Erythroblast (primary cell): ENCODE data around the gene LMAN2L.

Experiments
- DNase-seq, 2 experiments: peaks; one replicate each; lab custom pipeline; 2025; lab: John Stamatoyannopoulos, UW
- GATA1 ChIP-seq: IDR thresholded peaks from 2 replicates; pipeline ENCODE4 v1.6.1; 2011; ENCODE audit warnings: low read depth, mild to moderate bottlenecking, control low read depth, low read length, moderate library complexity
- POLR2A ChIP-seq: IDR thresholded peaks from 2 replicates; pipeline ENCODE4 v1.6.1; 2011; ENCODE audit warnings: mild to moderate bottlenecking, low read length

The LMAN2L gene

DNA sequence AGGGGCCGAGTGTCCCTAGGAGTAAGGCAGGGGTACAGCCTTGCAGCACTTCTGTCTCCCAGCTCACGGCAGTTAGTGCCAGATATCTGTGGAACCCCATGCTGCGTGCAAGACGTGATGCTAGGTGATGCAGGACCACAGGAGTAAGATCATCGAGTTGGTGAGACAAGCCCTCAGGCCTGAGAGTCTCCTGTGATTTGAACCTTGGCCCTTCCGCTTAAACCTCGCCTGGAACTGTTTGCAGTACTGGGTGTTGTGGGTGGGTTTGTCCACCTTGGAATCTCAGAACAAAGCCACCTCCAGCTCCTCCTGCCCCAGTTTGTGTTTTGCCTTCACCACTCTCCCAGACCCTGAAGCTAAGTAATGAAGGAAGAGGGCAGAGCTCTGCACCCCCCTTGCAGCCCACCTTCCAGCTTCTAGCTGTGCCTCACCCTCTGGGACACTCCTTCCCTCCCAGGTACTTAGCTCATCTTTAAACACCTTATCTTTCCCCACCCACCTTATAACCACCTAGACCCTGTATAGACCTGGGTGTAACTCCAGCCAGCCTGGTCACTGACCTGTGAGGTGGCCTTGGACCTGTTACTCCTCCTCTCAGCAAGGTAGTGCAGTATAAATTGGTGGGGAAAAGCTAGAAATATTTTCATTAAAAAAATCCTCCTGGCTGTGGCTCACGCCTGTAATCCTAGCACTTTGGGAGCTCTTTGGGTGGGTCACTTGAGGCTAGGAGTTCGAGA, 27.4 kb upstream of the LMAN2L start:
- TF ChIP-seq POLR2A (no peak), GATA1 (no peak)
- DNase-seq = no peak

DNA sequence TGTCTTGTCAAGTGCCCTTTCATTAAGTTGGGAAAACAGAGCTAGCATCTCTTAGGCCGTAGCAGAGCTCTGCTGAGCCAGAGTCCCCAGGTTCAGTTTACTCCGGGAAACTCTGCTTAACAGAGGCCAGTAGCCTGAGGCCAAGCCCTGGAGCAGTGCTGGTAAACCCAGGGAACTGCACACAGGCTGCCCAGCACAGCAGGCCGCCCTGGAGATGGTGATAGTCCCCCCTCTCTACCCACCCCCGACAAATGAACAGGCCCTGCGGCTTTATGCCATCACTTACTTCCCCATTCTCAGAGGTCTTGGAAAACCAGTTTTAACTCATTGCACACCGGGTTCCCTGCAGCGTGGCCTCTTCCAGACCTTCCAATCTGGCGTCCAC, 24.4 kb upstream of the LMAN2L start:
- DNase-seq = peak in 1 of 2 experiments; percentile 20
- TF ChIP-seq GATA1 (no peak), POLR2A (no peak)

DNA sequence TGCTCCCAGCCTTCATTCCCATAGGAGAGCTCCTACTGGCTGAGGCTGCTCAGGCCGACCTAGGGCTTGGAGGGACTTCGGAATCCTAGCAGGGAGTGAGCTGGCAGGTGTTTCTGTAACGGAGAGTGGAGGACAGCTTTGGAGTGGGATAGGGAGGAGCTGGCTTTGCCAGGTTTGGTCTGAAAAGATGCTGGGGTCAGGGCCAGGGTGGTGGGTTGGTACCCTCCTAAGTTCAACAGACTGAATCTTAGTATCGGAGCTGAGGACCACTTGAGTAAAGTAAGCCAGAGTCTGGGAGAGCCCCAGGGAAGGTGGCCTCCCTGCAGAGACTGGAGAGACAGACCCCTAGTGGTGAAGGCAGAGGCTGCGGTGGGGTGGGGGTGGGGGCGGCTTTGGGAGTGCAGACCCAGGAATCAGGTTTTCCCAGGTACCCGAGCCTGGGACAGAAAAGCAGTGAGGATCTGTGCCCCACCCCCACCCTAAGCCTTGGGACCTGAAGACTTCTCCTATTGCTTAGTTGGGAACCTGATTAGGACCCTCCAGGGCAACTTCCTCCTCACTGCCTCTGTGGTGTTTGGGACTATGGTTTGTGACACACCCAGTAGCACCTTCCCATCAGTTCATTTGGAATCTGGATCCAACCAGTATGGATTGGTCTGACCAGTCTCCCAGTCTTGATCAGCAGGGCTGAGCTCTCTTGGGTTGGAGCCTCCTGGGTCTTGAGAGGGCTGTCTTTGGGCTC, 23.8 kb upstream of the LMAN2L start:
- TF ChIP-seq POLR2A = no peak
- TF ChIP-seq GATA1 = no peak
- DNase-seq = peak; percentile 26 to 29

DNA sequence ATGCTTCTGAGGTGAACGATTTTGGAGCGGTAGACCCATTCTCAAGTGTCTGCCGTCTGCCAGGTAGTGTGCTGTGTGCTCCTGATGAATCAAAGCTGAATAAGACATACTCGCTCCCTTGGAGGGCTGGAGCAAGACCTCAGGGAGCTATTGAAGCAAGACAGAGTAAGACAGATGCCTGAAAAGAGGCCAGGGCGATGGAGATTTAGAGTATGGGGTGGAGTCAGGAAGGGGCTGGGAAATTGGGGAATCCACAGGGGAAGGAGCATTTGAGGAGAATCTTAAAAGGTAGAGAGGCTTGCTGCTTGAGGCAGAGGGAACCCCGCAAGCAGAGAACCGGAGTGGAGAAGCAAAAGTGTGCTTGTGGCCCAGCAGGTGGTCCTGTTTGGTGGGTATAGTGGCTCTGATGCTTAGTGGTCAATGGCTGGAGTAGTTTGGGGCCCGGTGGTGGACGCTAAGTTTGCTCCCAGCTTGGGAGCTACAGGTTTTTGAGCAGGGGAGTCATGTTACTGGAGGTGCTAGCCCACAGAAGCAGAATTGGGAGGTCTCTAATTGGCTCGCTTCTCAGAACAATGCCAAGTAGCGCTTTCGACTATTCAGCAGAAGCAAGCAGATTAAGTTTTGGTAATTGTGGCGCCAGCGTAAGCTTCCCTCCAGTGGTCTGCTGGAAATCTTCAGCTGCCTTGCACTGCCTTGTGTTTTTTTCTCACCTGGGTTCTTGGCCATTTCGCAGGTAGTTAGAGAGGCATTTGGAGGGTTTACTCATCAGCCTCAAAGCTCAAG, 22.9 kb upstream of the LMAN2L start:
- TF ChIP-seq GATA1 (no peak), POLR2A (no peak)
- DNase-seq = peak; percentile 19 to 28

DNA sequence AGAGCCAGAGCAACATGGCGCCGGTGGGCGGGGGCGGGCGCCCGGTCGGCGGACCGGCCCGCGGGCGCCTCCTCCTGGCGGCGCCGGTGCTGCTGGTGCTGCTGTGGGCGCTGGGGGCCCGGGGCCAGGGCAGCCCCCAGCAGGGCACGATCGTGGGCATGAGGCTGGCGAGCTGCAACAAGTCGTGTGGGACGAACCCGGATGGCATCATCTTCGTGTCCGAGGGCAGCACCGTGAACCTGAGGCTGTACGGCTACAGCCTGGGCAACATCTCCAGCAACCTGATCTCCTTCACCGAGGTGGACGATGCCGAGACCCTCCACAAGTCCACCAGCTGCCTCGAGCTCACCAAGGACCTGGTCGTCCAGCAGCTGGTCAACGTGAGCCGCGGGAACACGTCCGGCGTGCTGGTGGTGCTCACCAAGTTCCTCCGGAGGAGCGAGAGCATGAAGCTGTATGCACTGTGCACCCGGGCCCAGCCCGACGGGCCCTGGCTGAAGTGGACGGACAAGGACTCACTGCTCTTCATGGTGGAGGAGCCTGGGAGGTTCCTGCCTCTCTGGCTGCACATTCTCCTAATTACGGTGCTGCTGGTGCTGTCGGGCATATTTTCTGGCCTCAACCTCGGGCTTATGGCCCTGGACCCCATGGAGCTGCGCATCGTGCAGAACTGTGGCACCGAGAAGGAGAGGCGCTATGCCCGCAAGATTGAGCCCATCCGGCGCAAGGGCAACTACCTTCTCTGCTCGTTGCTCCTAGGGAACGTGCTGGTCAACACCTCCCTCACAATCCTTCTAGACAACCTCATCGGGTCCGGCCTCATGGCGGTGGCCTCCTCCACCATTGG, 21.3 kb upstream of the LMAN2L start:
- DNase-seq = no peak
- peak; percentile 39 for TF ChIP-seq POLR2A
- no peak for TF ChIP-seq GATA1

DNA sequence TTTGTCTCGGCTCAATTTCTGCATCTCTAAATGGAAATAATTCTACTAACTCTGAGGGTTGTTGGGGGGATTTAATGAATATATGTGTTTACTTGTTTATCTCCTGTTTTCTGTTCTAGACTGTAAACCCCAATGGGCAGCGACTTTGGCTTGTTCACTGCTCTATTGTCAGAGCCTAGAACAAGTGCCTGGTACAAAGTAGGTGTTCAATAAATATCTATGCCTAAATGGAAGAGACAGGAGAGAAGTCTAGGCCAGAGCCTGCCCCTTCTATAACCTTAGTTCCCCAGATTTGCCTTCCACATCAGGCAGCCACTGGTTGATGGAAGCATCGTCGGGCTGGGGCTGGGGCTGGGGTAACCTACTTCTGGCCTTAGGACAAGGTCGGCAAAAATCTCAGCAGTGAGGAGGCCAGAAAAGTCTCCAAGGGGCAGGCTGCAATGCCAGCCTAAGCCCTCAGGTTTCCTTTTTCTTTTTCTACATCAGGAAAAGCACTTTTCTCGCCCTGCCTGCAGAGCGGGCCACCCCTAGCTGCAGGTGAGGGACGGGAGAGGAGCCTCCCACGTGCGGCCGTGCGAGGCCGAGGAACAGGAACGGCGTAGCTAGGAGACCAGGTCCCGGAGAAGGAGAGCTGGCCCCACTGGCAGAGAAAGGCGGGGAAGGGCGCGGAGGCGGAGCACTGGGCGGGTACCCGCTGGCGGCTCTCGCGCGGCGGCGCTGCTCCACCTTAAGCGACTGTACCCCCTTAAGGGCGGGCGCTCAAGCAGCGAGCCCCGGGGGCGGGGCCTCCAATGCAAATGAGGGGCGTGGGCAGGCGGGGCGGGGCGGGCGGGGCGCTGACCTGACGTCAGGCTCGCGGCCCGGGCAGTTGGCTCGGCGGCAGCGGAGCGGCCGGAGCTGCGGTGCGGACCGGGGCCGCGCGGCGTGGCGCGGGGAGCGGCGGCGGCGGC, 20.4 kb upstream of the LMAN2L start, which contains the start of gene CNNM4:
Gene CNNM4 (plus strand): TSS at position 867 of the 950 bp plus-strand sequence. CDS start 98 bp downstream, outside the sequence.
- peak; percentile 94 to 96 for DNase-seq
- TF ChIP-seq GATA1 (no peak), POLR2A (no peak)

DNA sequence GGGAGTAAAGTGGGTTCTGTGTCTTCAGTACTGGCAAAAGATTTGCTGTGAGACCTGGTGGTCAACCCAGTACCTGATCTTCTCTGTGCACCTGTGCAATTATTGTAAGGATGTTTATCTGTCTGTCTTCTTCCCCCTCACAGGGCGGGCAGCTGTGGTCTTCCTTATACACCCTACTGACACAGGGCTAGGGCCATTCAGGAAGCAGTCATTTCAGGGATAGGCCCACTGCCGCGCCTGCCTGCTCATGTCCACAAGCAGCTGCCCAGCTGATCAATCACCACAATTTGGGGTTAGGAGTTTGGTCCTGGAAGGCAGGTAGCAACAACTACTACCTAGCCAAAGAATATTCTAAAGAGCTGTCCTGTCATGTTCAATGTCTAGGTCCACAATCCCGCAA, 19.7 kb upstream of the LMAN2L start:
- TF ChIP-seq POLR2A (no peak), GATA1 (no peak)
- no peak for DNase-seq

DNA sequence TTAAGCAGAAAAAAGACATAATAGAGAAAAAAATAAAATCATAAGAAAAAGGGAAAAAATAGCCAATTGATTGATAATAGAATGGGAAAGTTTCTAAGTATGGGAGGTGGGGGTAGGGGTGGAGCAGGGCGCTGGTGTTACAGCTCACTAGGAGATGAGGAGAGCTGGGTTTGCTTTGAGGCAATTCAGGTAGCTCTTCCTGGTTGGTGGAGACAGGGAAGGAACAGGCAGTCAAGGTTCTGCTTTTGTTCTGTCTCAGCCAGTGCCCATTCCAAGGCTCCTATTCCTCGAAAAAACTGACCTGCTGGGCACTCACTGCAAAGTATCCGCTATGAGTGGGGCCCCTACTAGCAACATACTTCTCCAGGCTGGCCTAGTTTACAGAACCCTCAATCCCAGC, 19.1 kb upstream of the LMAN2L start:
- TF ChIP-seq POLR2A (no peak), GATA1 (no peak)
- DNase-seq = no peak

DNA sequence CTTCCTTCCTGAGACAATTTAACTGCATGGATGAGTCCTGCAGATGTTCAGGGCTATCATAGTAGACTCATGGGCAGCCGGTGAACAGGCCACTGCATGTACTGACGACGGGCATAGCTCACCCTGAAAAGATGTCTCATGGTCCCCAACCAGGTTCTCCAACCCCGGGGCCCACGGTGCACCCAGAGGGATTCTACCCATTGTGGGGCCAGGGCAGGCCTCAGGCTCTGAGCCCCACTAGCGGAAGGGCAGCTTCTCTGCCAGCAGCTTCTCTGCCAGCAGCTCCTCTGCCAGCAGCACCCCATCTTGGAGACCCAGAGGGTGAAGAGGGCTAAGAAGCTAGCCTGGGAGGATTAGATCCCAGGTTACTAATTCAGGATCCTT, 17.6 kb upstream of the LMAN2L start:
- TF ChIP-seq GATA1 = no peak
- TF ChIP-seq POLR2A = no peak
- DNase-seq = no peak

DNA sequence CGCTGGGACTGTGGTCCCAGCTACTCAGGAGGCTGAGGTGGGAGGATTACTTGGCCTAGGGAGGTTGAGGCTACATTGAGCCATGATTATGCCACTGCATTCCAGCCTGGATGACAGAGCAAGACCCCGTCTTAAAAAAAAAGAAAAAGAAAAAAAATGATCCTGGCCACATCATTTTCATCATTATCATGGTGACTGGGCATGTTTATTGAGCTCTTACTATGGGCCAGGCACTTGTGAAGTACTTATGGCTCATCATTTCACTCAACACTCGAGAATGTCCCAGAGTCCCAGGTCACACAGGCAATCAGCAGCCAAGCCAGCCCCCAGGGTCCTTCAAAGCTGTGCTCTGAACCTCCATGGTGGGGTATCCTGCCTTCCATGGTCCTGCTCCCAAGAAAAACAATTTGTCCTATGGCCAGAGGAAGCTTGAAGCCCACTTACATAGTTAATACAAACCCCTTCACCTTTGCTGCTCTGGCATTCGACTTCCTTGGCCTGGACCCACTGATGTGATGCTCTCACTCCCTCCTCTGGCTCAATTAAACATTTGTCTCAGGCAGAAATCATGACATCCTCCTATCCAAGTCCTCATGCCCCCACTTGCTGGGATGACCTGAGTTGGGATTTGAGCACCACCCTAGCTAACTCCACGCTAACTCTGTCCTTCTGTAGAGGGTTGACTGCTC, 17.1 kb upstream of the LMAN2L start:
- TF ChIP-seq POLR2A (no peak), GATA1 (no peak)
- DNase-seq = peak in 1 of 2 experiments; percentile 55

DNA sequence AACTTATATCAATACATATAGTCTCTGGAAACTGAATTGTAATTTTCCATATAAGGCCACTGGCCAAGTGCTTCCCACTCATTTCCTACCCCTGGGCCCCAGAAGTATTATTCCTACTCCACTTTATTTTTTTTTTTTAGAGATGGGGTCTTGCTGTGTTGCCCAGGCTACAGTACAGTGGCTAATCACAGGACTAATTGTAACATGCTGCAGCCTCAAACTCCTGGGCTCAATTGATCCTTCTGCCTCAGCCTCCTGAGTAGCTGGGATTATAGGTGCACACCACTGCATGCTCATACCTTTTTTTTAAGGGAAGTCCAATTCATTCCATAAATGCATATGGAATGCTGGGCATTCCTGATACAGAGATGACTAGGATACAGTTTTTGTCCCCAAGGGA, 14.5 kb upstream of the LMAN2L start:
- TF ChIP-seq POLR2A = no peak
- no peak for DNase-seq

DNA sequence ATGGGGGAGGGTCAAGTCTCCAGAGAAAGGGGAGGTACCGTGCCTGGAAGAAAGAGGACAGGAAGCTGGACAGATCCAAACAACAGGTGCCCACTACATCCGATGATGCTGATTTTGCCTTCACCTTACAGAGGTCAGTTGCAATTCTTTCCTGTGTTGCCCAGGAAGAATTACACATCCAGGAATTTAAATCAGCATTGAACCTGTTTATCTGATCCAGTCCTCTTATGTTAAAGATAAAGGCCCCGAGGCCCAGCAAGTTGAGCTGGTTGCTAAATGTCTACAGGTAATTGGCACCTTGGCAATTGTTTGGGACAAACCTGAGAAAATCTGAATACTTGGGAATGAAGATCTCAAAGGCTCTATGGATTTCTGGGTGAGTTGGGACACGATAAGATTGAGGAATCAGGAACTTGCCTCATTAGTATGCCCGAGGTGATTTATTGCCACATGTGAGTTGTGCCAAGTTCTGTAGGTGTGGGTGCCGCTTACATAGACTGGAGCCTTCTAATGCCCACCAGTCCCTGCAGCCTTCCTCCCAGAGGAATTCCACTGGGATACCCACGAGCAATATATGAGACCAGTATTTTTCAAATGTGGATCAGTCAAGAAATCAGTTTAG, 13.9 kb upstream of the LMAN2L start:
- no peak for TF ChIP-seq POLR2A
- TF ChIP-seq GATA1 = no peak
- no peak for DNase-seq
